Stimulated activated CD4-positive, alpha-beta T cell treated with anti-CD3 and anti-CD28 coated beads, Interleukin-4, amount 100 ng/mL, for 1 hour (primary cell): ENCODE results near the gene SORT1.
A peak's percentile ranks its signal among the peaks of the same experiment; 100 is the strongest.
"Not testable (repeated sequence)": the region's sequence is repeated elsewhere in the genome, so short reads cannot be mapped to it uniquely, and the experiment has no call there.

Experiments used
- DNase-seq: peaks from one replicate; pipeline ENCODE4 v3.0.0-alpha.2; 2020

The SORT1 gene

GRCh38 chr1:109397581-109398342 lies at the start of gene SORT1:
Gene SORT1, minus strand, starts transcription at chr1:109397918. Its CDS starts 26 bp downstream, at chr1:109397892.
- DNase-seq = peak; percentile 53

GRCh38 chr1:109445949-109446695 lies 48.4 kb upstream of the SORT1 start:
- DNase-seq = not testable (repeated sequence)

- no peak for DNase-seq
These were observed 46.6 kb upstream of the SORT1 start for GRCh38 chr1:109444346-109444745.

- no peak for DNase-seq
These were observed 45.8 kb upstream of the SORT1 start for GRCh38 chr1:109443476-109443875.

- DNase-seq = no peak
These were observed 43.4 kb upstream of the SORT1 start for GRCh38 chr1:109441069-109441468.

- DNase-seq = no peak
These were observed 41.1 kb upstream of the SORT1 start for GRCh38 chr1:109438798-109439297.

GRCh38 chr1:109434484-109434883 lies 36.8 kb upstream of the SORT1 start:
- DNase-seq = no peak

GRCh38 chr1:109433322-109433721 lies 35.6 kb upstream of the SORT1 start:
- no peak for DNase-seq

GRCh38 chr1:109432336-109432735 lies 34.6 kb upstream of the SORT1 start:
- no peak for DNase-seq

- no peak for DNase-seq
These were observed 29.4 kb upstream of the SORT1 start for GRCh38 chr1:109427171-109427467.

GRCh38 chr1:109426281-109427170 lies 28.8 kb upstream of the SORT1 start, which contains the start of gene PSMA5:
Gene PSMA5, minus strand, starts transcription at chr1:109426448. Its CDS starts 118 bp downstream, at chr1:109426330.
- DNase-seq = peak; percentile 91

- DNase-seq = no peak
These were observed 27.9 kb upstream of the SORT1 start for GRCh38 chr1:109425391-109426280.

- DNase-seq = no peak
These were observed 25.8 kb upstream of the SORT1 start for GRCh38 chr1:109423498-109423897.

- no peak for DNase-seq
These were observed 14.8 kb upstream of the SORT1 start for GRCh38 chr1:109412551-109412950.

- no peak for DNase-seq
These were observed 7.1 kb upstream of the SORT1 start for GRCh38 chr1:109404838-109405237.

- no peak for DNase-seq
These were observed 4.3 kb upstream of the SORT1 start for GRCh38 chr1:109402025-109402424.

- DNase-seq = no peak
These were observed 2.4 kb upstream of the SORT1 start for GRCh38 chr1:109400035-109400655.

- no peak for DNase-seq
These were observed 1.7 kb upstream of the SORT1 start for GRCh38 chr1:109399326-109399957.

GRCh38 chr1:109398343-109399225 lies 866 bp upstream of the SORT1 start:
- DNase-seq = no peak
